MV-4-11 (cell line): Measurements from ENCODE around the gene FBN1.

ENCODE experiments used
- DNase-seq: peaks from one replicate; lab custom pipeline; 2025; lab: John Stamatoyannopoulos, UW

Gene FBN1

DNA sequence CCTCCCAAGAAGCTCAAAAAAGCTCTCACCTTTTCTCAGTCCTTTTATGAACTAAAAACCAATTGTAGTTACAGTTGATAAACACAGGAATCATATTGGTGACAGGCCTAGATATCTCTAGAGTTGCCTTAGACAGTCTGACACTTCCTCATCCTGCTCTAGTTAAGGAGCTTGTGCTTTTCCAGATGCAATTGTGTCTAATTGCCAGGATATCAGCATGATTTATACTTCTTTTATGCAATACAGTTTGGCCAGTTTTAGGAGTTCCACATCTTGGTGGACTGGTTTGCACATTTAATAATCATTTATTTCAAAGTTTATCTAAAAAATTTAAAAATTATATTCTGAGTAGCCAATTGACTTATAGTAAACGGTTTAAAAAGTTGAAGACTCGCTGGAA lies 218.6 kb downstream of the FBN1 start:
- DNase-seq = no peak

- DNase-seq = no peak
Measured at GRCh38 chr15:48426044-48426443, 219.5 kb downstream of the FBN1 start.

- no peak for DNase-seq
Measured at GRCh38 chr15:48425051-48425450, 220.5 kb downstream of the FBN1 start.

DNA sequence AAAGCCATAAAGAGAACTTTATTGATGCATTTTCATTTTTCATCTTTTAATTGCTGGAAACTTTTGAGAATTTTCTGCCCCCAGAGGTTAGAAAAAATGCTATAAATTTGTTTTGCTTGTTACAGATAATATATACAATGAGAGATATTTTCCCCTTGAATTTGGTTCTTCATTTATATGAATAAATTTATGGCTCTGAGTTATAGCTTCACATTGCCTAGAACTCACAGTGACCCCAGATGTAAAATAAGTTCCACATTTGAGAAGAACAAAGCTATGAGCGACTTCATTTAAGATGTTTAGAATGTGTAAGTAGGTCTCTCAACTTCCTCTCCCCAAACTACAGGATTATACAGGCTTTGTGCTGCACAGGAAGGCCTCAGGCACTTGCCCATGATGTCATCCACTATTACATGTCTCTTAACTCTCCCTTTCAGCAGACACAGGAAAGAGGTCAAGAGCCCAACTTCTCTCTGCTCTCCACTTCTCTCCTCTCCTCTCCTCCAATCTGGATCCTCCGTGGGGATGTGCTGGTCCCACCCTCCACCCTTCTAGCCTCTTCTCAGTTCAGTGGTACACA lies 221.5 kb downstream of the FBN1 start:
- DNase-seq = peak; percentile 83

DNA sequence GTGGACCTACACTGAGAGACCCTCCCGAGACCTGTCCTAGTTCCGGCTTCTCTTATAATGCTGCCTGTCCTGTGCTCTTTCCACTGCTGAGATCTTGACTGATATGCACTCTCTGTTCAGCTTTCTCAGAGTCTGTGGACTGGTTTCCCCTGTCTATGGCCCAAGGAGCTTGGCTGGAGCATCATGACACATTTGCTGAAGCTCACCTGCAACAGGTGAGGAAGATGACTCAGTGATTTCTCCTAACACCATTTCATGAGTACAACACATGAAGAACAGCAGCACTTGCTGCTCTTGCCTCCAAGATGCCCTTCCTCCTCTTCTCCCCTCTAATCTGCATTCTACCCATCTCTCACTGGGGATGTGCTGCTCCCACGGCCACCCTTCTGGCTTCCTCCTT lies 222.2 kb downstream of the FBN1 start:
- peak; percentile 7 for DNase-seq

DNA sequence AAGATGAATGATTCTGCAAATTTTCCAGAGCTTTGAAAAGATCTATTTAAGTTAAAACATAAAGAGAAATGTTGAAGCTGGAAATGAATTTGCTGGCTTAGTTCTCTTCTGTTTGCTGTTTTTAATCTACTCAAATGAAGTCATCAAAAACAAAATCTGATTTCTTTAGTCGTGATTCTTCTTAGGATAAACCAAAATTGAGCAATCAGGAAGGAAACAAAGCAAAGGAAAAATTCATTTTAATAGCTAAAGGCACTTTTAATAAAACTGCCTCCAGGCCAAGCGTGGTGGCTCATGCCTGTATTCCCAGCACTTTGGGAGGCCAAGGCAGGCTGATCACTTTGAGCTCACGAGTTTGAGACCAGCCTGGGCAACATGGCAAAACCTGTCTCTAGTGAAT lies 223.1 kb downstream of the FBN1 start:
- DNase-seq = no peak

GRCh38 chr15:48421362-48421761 lies 224.1 kb downstream of the FBN1 start:
- no peak for DNase-seq

DNA sequence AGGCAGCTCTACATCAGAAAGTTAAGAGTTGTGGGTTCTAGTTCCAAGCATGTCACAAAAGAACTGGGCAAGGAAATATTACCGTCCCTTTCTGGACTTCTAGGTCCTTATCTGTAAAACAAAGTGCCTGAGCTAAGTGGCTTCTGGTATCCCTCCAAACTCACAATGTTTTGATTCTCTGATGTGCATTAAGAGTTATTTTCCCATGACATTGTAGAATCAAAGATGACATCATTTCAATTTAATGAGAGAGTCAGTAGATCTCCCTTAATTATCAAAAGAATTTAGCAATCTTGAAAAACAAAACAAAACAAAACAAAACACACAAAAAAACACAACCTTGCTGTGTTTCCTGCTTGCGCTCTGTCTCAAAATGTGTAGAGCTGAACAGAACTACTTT lies 225.6 kb downstream of the FBN1 start:
- DNase-seq = no peak

- DNase-seq = no peak
Measured at GRCh38 chr15:48418343-48418742, 227.2 kb downstream of the FBN1 start.

- no peak for DNase-seq
Measured at GRCh38 chr15:48416301-48416700, 229.2 kb downstream of the FBN1 start.

- no peak for DNase-seq
Measured at GRCh38 chr15:48415036-48415886, 230.2 kb downstream of the FBN1 start.

- no peak for DNase-seq
Measured at GRCh38 chr15:48414015-48414414, 231.5 kb downstream of the FBN1 start.

DNA sequence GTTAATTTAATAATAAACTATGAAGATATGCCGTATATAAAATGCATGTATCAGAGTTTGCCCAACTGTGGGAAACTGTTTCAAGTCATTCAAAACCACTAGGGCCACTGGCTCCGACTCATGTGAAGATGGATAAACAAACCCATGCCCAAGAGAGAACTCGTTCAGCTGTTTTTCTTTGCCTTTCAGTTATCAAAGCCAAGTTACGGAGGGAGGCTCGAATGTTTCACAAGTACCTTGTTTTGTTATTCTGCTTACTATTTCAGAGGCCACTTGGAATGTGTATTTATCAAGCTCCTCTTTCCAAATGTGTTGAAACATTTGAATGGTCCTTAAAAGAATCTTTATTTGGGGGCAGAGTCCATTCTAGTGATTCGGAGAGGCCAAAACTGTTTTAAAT lies 232.2 kb downstream of the FBN1 start:
- DNase-seq = no peak

- DNase-seq = no peak
Measured at GRCh38 chr15:48411971-48412591, 233.4 kb downstream of the FBN1 start.

GRCh38 chr15:48409623-48410022 lies 235.9 kb downstream of the FBN1 start:
- DNase-seq = no peak

- no peak for DNase-seq
Measured at GRCh38 chr15:48408327-48408726, 237.2 kb downstream of the FBN1 start.

DNA sequence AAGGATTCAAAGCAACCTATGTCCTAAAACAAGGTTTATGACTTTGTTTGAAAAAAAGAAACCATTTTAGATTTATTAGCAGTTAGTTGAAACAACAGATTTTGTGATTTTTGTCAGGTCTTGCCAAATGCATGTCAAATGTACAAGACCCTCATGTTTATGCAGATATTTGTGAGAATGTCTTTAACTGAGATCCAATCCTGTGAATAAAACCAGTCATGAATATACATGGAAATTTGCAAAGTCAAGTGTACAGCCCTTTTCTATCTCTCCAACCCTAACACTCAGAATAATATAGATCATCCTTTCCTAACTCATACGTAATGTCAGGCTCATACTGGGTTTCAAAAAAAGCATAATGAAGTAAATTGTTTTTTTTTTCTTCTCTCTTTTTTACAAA lies 237.9 kb downstream of the FBN1 start:
- DNase-seq = no peak

DNA sequence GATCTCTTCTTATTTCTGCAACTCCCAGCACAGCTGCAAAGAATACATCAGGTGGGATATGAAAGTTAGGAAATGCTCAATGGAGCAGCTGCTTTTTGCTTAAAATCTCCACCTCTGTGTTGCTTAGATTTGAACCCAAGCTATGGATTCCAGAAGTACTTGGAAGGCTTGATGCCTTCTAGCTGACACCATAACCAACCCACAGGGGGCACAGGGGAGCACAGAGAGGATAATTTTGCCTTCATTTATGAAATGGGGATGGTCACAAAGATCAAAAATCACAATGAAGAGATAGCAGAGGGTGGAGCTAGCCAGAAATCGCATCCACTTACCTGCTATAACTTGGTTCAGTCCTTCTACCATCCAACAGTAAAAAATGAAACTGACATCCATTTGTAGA lies 238.6 kb downstream of the FBN1 start:
- DNase-seq = no peak

DNA sequence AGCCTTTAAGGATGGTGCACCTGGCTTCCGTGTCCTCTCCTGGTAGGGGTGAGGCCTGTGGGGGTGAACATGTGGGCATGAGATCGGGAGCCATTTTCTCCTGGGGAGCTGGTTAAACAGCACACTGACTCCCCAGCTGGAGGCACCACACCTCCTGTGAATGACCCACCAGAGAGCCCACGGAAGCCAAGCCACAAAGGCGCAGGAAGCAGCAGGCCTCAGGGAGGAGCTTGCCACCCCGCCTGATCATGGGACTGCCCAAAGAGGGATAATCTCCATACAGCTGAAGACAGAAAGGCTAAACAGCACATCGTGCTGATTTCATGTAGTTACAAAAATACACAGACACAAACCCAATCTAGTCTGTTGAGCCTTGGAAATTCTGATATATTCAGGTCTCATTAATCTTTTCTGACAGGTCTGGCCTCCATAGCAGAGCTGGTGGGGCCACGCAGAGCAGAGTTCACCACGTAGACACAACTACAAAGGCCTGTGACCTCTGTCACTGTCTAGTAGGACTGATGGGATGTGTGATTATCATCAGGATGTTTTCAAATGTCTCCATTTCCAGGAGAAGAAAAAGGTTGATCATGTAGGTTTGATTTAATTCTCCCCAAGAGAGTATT lies 239.1 kb downstream of the FBN1 start:
- no peak for DNase-seq

DNA sequence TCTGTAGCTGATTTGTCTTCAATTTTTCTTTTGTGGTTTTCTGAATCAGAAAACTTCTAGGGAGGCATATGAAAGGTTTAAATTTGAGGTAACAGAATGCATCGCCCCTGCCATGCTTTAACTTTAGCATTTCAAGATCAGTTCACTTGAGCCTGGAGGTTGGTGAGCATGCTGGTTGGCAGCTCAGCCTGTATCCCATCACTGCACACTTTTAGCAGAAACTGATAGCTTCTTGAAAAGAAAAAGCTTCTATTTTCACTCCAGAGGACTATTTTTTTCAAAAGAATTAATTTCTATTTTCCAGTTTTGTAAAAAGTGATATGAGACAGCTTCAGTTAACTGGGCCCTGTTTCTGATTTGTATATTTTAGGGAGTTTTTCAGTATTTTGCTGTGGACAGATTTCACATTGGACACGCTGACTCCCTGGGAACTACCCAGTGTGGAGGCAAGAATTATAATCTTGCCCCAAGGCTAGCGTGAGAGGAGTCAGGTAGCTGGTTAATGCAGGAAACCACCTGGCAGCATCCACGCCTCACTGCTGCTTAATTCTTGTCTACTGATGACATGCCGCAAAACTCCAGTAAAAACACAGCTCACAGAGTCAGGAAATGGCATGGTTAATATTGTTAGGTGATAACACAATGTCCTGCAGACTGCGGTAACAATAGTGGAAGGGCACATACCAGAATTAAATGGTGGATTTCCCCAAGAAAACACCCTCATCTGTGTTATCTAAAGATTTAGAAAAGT lies 242.9 kb downstream of the FBN1 start:
- DNase-seq = no peak

DNA sequence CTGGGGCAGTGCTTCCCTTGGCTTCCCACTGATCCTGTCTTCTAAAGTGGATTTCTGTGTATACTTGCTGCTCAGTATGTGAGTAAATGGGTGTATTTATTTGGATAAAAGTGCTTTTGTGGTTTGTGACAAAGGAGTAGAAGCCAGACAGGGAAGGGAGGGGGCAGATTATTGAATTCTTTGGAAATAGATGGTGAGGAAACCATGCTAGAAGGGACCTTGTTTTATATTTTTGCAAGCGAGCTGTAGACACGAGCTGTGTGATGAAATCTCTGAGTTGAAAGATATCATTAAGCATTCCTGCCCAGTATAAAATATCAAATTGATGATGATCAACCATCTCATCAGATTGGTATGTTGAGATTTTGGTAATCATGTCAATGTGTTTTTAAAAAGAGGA lies 245.4 kb downstream of the FBN1 start:
- no peak for DNase-seq

DNA sequence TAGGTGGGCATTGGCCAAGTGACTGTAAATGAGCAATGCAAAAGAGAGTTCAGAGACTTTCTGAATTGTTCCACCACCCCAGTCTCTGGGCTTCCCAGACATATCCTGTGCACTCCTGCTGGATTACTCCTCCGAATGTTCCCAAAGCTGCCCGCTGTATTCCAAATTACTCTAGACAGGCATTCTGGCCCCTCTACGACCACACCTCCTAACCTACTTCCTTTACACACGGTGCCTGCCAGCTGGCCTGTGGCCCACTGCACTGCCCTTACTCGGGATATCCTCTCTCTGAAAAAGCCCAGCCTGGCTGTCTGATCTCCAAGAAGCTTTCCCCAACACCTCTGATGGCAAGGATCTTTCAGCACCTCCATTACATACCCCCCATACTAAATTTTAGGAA lies 247.7 kb downstream of the FBN1 start:
- no peak for DNase-seq
